Measurements from ENCODE around the gene NOC4L.

Gene NOC4L

DNA sequence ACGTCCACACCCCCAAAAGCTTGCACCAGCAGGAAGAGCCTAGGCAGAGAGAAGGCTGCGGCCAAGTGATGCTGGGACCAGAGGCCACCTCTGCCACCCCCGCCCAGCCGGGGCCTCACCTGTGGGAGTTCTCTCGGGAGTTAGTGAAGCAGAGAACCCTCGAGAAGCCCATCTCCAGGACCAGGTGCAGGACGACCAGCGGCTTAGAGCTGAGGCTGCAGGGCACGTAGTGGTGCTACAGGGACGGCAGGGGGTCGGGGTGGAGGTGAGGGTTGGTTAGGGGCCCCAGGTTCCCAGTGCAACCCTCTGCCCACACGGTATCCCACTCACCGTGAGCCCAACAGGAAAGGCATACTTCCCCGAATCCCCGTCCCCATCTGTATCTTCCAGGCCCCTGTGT, 3.8 kb upstream of the NOC4L start:
- H3K27ac Mint-ChIP-seq, result no peak overlapping the region
- no peak for DNase-seq
- peaks cover 22% of the 10 kb centered on the region for H3K4me1 Mint-ChIP-seq
- peaks cover 26% of the 10 kb centered on the region for H3K36me3 Mint-ChIP-seq (ENCODE audit: low read depth)
- TF ChIP-seq, protein P1, sequence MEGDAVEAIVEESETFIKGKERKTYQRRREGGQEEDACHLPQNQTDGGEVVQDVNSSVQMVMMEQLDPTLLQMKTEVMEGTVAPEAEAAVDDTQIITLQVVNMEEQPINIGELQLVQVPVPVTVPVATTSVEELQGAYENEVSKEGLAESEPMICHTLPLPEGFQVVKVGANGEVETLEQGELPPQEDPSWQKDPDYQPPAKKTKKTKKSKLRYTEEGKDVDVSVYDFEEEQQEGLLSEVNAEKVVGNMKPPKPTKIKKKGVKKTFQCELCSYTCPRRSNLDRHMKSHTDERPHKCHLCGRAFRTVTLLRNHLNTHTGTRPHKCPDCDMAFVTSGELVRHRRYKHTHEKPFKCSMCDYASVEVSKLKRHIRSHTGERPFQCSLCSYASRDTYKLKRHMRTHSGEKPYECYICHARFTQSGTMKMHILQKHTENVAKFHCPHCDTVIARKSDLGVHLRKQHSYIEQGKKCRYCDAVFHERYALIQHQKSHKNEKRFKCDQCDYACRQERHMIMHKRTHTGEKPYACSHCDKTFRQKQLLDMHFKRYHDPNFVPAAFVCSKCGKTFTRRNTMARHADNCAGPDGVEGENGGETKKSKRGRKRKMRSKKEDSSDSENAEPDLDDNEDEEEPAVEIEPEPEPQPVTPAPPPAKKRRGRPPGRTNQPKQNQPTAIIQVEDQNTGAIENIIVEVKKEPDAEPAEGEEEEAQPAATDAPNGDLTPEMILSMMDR (IDR thresholded peaks at IDR 0.05), result no peak
- H3K27me3 Mint-ChIP-seq (ENCODE audit: low read depth, poor library complexity), result peaks cover 11% of the 10 kb centered on the region
- H3K4me3 Mint-ChIP-seq, result no peak overlapping the region
- H3K9me3 Mint-ChIP-seq, result no peaks in the 10 kb centered on the region

- peaks cover 11% of the 10 kb centered on the region for H3K27me3 Mint-ChIP-seq (ENCODE audit: low read depth, poor library complexity)
- H3K27ac Mint-ChIP-seq, result no peak overlapping the region
- no peaks in the 10 kb centered on the region for H3K9me3 Mint-ChIP-seq
- H3K4me1 Mint-ChIP-seq, result peaks cover 28% of the 10 kb centered on the region
- no peak overlapping the region for H3K4me3 Mint-ChIP-seq
- TF ChIP-seq, protein P1 (IDR thresholded peaks at IDR 0.05), result no peak
- H3K36me3 Mint-ChIP-seq (ENCODE audit: low read depth), result peaks cover 28% of the 10 kb centered on the region
- DNase-seq, result no peak
These were observed 3.1 kb upstream of the NOC4L start for GRCh38 chr12:132140918-132141841.

GRCh38 chr12:132141976-132142678, 2.1 kb upstream of the NOC4L start:
- H3K27ac Mint-ChIP-seq, result no peak overlapping the region
- H3K36me3 Mint-ChIP-seq (ENCODE audit: low read depth), result peaks cover 25% of the 10 kb centered on the region
- TF ChIP-seq, protein P1 (IDR thresholded peaks at IDR 0.05), result no peak
- DNase-seq, result no peak
- H3K9me3 Mint-ChIP-seq, result no peaks in the 10 kb centered on the region
- peaks cover 32% of the 10 kb centered on the region for H3K4me1 Mint-ChIP-seq
- H3K4me3 Mint-ChIP-seq, result peak overlapping the region; percentile 85
- peaks cover 14% of the 10 kb centered on the region for H3K27me3 Mint-ChIP-seq (ENCODE audit: low read depth, poor library complexity)

GRCh38 chr12:132142679-132143335, 1.4 kb upstream of the NOC4L start:
- Mint-ChIP-seq H3K9me3 (no peaks in the 10 kb centered on the region), H3K4me3 (peak overlapping the region; percentile 85), H3K27me3 (ENCODE audit: low read depth, poor library complexity) (peaks cover 14% of the 10 kb centered on the region)

DNA sequence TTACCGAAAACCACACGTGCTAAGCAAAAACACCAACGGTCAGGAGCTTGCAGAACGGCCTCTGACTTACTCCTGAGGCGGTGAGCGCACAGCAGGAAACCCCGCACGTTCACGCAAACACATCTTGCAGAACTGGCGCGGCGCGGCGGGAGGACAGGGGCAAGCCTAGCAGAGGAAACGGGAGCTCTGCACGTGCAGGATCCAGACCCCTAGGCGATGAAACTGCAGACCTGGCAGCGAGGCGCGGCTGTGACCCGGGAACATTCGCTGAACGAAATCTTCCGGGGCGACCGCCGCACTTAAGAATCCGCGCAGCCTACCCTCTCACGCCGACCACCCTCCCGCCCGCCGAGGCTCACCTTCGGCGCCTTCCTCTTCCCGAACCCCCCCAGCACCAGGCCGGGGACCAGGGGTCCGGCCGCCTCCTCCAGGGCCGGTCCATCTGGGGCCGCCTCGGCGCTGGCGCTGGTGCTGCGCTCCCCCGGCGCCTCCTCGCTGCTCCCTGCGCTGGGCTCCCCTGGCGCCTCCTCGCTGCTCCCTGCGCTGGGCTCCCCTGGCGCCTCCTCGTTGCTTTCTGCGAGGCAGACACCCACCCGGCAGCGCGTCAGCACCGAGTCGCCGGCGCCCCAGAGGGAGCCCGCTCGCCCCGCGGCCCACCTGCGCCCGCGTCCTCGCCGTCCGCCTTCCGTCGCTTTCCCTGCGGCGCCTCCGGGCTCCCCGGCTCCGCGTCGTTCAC, 753 bp upstream of the NOC4L start:
- peaks cover 14% of the 10 kb centered on the region for H3K27me3 Mint-ChIP-seq (ENCODE audit: low read depth, poor library complexity)
- TF ChIP-seq, protein P1 (IDR thresholded peaks at IDR 0.05), result no peak
- H3K27ac Mint-ChIP-seq, result no peak overlapping the region
- peak overlapping the region; percentile 85 for H3K4me3 Mint-ChIP-seq
- peaks cover 23% of the 10 kb centered on the region for H3K36me3 Mint-ChIP-seq (ENCODE audit: low read depth)
- peaks cover 32% of the 10 kb centered on the region for H3K4me1 Mint-ChIP-seq
- DNase-seq, result peak; percentile 50
- H3K9me3 Mint-ChIP-seq, result no peaks in the 10 kb centered on the region

More at GRCh38 chr12:132142679-132143335, 1.4 kb upstream of the NOC4L start:
- TF ChIP-seq, protein P1 (IDR thresholded peaks at IDR 0.05), result no peak
- peaks cover 24% of the 10 kb centered on the region for H3K36me3 Mint-ChIP-seq (ENCODE audit: low read depth)
- H3K27ac Mint-ChIP-seq, result no peak overlapping the region
- peaks cover 32% of the 10 kb centered on the region for H3K4me1 Mint-ChIP-seq
- DNase-seq, result no peak
